Measurements from ENCODE around the gene COG3.
"Not testable (repeated sequence)": the region's sequence is repeated elsewhere in the genome, so short reads cannot be mapped to it uniquely, and the experiment has no call there.

The COG3 gene

GRCh38 chr13:45419945-45420344 lies 44.8 kb upstream of the COG3 start:
- H3K4me1 ChIP-seq (ENCODE audit: control insufficient read depth in 1 of 2, insufficient read depth in 1 of 2, low read depth in 1 of 2, low read length in 1 of 2) = peaks cover 19 to 29% of the 10 kb centered on the region in 2 experiments
- H3K27me3 ChIP-seq = no peaks in the 10 kb centered on the region
- TF ChIP-seq, protein P1, sequence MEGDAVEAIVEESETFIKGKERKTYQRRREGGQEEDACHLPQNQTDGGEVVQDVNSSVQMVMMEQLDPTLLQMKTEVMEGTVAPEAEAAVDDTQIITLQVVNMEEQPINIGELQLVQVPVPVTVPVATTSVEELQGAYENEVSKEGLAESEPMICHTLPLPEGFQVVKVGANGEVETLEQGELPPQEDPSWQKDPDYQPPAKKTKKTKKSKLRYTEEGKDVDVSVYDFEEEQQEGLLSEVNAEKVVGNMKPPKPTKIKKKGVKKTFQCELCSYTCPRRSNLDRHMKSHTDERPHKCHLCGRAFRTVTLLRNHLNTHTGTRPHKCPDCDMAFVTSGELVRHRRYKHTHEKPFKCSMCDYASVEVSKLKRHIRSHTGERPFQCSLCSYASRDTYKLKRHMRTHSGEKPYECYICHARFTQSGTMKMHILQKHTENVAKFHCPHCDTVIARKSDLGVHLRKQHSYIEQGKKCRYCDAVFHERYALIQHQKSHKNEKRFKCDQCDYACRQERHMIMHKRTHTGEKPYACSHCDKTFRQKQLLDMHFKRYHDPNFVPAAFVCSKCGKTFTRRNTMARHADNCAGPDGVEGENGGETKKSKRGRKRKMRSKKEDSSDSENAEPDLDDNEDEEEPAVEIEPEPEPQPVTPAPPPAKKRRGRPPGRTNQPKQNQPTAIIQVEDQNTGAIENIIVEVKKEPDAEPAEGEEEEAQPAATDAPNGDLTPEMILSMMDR (IDR thresholded peaks at IDR 0.05) = no peak
- H3K36me3 ChIP-seq = no peaks in the 10 kb centered on the region
- no peaks in the 10 kb centered on the region for H3K9me3 ChIP-seq
- no peak overlapping the region for H3K27ac ChIP-seq
- no peak overlapping the region for H3K4me3 ChIP-seq (ENCODE audit: low read depth in 1 of 2, low read length in 1 of 2)

DNA sequence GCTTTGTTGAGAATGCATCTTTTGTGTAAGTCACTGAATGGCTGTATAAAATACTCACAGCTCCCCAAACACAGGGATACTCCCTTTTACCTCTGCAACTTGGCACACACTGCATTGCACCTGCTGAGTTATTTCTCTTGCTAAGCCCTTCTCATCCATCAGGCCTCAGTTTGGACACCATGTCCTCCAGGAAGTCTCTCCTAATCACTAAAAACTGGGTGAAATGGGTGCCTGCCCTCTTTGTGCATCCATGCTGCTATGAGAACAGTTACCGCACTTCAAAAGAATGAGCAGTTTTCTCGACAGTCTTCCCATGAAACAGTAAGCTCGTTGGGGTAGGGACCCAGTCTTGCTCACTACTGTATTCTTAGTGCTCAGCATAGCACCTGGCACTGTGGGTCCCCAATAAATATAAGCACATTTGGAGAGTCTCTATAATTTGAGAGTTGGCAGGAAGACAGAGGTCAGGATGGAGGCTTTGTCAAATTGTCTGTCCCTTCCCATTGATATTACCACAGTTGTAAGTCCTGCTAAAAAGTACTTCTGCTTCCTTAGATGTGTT lies 41.9 kb upstream of the COG3 start:
- H3K27me3 ChIP-seq = no peaks in the 10 kb centered on the region
- H3K36me3 ChIP-seq = no peaks in the 10 kb centered on the region

GRCh38 chr13:45426056-45426841 lies 38.5 kb upstream of the COG3 start:
- not testable (repeated sequence) for H3K27me3 ChIP-seq; H3K4me3 ChIP-seq (ENCODE audit: low read depth in 1 of 2, low read length in 1 of 2); H3K9me3 ChIP-seq; H3K4me1 ChIP-seq (ENCODE audit: control insufficient read depth in 1 of 2, insufficient read depth in 1 of 2, low read depth in 1 of 2, low read length in 1 of 2); H3K36me3 ChIP-seq
- peak overlapping the region; percentile 47 for H3K27ac ChIP-seq

More for the DNA sequence above, 41.9 kb upstream of the COG3 start:
- H3K4me1 ChIP-seq (ENCODE audit: control insufficient read depth in 1 of 2, insufficient read depth in 1 of 2, low read depth in 1 of 2, low read length in 1 of 2) = peaks cover 1 to 6% of the 10 kb centered on the region in 2 experiments
- H3K27ac ChIP-seq = peak overlapping the region; percentile 26
- TF ChIP-seq, protein P1 (IDR thresholded peaks at IDR 0.05) = no peak
- H3K9me3 ChIP-seq = no peaks in the 10 kb centered on the region
- H3K4me3 ChIP-seq (ENCODE audit: low read depth in 1 of 2, low read length in 1 of 2) = no peak overlapping the region

DNA sequence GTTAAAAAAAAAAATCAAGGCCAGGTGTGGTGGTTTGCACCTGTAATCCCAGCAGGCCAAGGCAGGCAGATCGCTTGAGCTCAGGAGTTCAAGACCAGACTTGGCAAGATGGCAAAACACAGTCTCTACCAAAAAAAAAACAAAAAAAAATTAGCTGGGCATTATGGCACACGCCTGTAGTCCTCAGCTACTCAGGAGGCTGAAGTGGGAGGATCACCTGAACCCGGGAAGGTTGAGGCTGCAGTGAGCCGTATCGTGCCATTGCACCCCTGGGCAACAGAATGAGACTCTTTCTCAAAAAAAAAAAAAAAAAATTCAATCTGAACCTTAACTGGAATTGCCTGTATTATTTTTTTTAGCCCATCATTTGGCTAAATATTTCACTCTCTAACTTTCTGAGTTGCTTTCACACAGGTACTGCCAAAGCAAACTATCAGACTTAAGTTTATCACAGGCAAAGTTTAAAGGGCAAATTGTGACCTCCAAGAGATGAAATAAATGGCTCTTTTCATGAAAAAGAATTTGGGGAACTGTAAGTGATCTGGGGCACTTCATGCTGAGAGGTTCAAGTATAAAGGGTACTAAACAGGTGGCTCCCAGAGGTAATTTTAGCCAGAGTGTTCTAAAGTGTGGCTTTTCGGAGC lies 31.9 kb upstream of the COG3 start:
- Histone ChIP-seq H3K36me3 (no peaks in the 10 kb centered on the region), H3K27ac (no peak overlapping the region), H3K27me3 (no peaks in the 10 kb centered on the region), H3K4me1 (ENCODE audit: control insufficient read depth in 1 of 2, insufficient read depth in 1 of 2, low read depth in 1 of 2, low read length in 1 of 2) (no peaks in the 10 kb centered on the region), H3K9me3 (no peaks in the 10 kb centered on the region), H3K4me3 (ENCODE audit: low read depth in 1 of 2, low read length in 1 of 2) (no peak overlapping the region)
- TF ChIP-seq, protein P1 (IDR thresholded peaks at IDR 0.05) = no peak

DNA sequence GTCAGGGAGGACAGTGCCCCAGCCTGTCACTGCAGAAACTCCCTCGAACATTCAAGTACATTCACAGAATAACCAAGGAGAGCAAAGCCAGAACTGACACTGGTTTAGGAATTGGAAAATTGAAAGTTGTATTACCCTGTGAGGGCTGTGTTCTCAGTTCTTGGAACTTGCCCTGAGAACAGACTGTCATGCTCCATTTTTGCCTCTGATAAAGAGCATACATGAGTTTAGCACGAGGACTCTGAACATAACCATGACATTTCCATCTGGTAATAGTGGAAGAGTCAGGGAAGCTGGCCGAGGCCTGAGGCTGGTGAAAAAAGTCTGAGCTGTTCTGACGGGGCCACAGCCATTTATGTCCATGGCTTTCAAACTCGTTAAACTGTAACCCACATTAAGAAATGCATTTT lies 31.4 kb upstream of the COG3 start:
- H3K4me3 ChIP-seq (ENCODE audit: low read depth in 1 of 2, low read length in 1 of 2) = no peak overlapping the region
- TF ChIP-seq, protein P1 (IDR thresholded peaks at IDR 0.05) = no peak
- H3K9me3 ChIP-seq = no peaks in the 10 kb centered on the region
- H3K4me1 ChIP-seq (ENCODE audit: control insufficient read depth in 1 of 2, insufficient read depth in 1 of 2, low read depth in 1 of 2, low read length in 1 of 2) = no peaks in the 10 kb centered on the region
- H3K36me3 ChIP-seq = no peaks in the 10 kb centered on the region
- H3K27ac ChIP-seq = no peak overlapping the region
- no peaks in the 10 kb centered on the region for H3K27me3 ChIP-seq
